Measurements from ENCODE around the gene SSBP2.

Gene SSBP2

GRCh38 chr5:81751009-81751835, at the start of gene SSBP2:
Gene SSBP2, minus strand, starts transcription at chr5:81751097. Its CDS starts 55 bp downstream, at chr5:81751042.
- DNase-seq: peak; percentile 75

DNA sequence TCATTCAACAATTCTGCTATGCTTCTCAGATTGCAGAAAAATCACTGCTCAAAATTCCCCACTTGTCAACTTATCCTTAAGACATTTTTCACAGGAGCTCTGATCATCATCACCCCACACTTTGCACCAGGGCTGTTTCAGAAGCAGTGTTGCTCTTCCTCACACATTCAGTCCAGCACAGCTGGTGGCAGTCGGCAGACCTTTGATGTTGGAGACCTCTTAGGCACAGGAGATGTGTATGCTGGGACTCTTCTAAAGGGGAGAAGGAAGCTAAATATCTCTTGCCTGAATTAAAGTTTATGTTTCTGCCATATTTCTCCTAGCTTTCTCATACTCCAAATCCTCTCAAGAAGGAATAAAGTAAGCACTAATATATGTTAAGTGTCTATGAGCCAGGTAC, 44.8 kb upstream of the SSBP2 start:
- DNase-seq: no peak

DNA sequence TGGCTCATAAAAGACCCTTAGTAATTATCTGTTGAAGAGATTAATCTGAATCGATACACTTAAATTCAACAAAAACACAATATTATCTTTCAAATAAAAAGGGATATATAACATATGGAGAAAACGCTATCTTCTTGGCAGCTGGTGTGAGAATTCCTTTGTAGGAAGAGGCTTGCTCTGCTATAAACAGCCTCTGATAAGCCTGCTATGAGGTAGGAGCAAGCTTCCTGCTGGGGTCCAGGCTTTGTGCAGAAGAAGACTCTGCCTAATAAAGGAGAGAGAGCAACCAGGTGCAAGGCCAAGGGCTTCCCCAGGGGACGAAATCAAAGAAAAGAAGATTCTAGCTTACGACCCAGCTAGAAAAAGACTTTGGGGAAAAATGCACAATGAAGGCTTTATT, 43.3 kb upstream of the SSBP2 start:
- DNase-seq: no peak

GRCh38 chr5:81790336-81790735, 39.4 kb upstream of the SSBP2 start:
- DNase-seq: no peak

GRCh38 chr5:81789033-81789432, 38.1 kb upstream of the SSBP2 start:
- no peak for DNase-seq

- DNase-seq: no peak
Observed at GRCh38 chr5:81788329-81788728, 37.4 kb upstream of the SSBP2 start.

- DNase-seq: no peak
Observed at GRCh38 chr5:81787474-81788242, 36.8 kb upstream of the SSBP2 start.

DNA sequence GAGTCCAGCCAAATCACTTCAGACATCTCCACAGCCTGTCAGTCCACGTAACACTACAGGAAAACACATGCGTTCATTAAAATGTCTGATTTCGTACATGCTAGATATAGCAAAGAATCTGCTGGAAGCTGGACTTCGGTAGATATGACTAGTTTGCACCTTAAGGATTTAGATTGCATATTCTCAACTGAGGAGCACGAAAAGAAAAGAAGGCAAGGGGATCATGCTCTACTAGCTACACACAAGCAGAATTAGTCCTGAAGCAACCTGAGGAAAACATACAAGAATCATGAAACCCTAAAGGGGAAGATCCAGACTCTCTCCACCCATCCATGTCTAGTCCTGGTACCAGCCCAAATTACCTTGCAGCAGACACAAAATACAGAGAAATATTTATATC, 36.1 kb upstream of the SSBP2 start:
- DNase-seq: no peak

DNA sequence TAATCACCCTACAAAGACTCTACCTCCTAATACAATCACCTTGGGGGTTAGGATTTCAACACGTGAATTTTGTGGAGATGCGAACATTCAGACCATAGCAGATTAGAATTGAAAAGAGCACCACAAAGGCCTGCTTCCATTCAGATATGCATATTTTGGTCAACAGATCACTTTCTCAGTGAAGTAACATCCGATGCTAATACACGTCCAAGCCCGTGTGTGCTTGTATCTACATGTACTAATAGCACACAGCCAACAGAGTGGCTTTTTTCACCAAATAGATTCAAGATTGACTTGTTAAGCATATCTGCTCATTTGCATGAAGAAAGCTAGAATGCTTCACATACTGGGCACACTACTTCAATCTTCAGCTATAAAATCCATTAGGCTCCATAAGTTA, 35.6 kb upstream of the SSBP2 start:
- DNase-seq: no peak

DNA sequence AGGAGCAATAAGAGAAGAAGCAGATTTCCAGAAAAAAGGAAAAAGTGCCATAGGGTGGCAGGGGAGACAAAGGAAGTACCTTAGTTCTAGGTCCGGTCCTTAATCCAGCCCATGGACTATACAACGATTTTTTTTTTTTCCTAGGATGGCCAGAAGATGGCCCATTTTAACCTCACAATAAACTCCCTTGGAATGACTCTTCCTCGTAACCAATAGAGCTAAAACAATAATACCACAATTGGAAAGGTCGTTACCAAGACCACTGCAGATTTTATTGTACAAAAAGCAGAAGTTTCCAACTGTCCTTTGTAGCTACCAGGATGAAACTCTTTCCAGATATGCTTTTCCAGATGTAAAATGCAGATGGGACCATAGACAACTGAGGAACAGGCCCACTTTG, 34.4 kb upstream of the SSBP2 start:
- DNase-seq: no peak

DNA sequence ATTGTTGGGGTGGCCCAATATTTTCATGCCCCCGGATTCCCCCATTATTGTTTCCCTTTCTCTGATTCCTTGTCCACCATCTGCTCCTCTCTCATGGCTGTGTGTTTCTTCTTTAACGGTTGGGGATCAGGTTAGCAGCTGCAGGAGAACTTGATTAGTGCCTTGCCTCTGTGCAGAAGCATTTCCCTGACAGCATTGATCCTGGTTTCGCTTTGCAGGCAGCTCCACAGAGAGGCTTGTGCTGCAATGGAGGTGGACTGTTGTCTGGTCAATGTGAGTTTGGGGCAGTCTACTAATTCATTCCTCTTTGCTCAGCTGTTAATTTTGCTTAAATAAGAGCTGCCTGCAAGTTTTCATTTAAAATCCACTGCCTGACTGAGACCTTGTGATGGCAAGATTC, 32.5 kb upstream of the SSBP2 start:
- DNase-seq: no peak

DNA sequence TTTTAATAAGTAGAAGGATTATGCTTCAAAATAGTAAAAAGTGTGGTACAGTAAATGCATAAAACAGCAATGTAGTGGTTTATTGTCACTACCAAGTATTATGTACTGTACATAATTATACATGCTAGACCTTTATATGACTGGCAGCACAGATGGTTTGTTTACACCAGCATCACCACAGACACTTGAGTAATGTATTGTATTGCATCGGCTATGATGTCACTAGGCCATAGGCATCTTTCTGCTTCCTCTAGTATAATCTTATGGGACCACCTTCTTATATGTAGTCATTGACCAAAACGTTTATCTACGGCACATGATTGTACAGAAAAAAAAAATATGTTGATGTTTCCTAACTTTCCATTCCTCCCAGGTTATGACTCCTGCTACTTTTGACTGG, 31.9 kb upstream of the SSBP2 start:
- no peak for DNase-seq

GRCh38 chr5:81779916-81780266, 29.0 kb upstream of the SSBP2 start:
- no peak for DNase-seq

GRCh38 chr5:81779125-81779915, 28.4 kb upstream of the SSBP2 start:
- DNase-seq: no peak

GRCh38 chr5:81778642-81779041, 27.7 kb upstream of the SSBP2 start:
- DNase-seq: no peak

DNA sequence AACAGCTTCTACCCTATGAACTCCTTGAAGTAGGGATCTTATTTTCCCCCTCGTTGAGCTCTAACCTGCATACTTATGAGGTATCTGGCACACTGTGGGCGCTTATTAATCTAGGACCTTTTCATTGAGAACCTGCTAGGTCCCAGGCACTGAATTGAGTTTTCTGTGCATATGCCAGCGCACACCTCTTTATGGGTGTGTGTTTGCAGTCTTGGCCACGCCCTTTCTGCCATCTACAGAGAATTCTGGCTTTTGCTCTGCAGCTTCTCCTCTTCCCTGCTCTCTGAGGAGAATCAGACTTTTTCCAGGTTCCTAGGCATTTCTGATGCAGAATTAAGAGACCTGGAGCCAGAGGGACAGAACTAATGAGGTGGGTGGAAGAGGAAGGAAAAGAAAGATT, 25.4 kb upstream of the SSBP2 start:
- no peak for DNase-seq

DNA sequence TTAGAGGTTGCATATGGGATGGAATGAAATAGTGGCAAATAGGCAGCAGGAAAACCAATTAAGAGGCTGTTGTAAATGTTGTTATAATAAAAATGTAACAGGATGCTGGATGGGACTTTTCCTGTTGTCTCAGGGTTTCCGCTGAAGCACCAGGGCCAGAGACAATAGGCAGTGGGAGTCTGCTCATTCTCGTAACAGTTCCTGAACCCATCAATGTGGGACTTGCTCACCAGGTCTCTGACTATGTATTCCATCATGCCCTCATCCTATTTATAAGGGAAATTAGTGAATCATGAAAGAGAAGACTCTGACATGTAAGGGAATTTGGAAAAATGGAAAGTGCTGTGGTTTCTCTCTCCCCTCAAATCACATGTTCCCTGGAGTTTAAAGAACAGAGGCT, 23.5 kb upstream of the SSBP2 start:
- no peak for DNase-seq

DNA sequence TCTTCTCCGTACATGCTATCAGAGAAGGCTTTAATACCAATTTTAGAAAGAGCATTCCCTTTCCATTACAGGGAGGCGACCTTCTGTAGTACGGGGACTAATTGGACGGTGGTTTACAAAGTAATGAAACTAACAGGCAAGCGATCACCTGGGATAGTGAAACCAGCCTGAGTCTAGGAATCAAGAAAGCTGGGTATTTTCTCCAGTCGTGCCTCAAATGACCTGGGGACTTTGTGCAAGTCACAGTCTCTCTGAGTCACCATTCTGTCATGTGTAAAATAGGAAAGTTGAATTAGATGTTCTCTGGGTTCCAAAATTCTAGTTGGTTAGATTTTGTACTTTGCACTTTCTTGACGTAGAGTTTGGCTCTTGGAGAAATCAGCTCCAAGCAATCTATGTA, 22.7 kb upstream of the SSBP2 start:
- no peak for DNase-seq

- DNase-seq: no peak
Observed at GRCh38 chr5:81773161-81773560, 22.3 kb upstream of the SSBP2 start.

DNA sequence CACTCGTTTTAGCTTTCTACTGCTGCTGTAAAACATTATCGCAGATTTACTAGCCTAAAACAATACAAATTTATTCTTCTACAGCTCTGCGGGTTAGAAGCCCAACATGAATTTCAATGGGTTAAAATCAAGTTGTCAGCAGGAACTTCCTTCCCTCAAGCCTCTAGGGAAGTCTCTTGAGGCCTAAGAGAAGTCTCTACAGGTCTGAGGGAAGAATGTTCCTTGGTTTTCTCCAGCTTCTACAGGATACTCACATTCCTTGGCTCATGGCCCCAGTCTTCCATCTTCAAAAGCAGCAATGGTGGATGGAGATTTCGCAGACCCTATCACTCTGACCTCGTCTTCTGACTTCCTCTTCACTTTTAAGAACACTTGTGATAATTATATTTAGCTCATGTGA, 21.6 kb upstream of the SSBP2 start:
- DNase-seq: no peak

GRCh38 chr5:81768935-81769452, 18.1 kb upstream of the SSBP2 start:
- no peak for DNase-seq

DNA sequence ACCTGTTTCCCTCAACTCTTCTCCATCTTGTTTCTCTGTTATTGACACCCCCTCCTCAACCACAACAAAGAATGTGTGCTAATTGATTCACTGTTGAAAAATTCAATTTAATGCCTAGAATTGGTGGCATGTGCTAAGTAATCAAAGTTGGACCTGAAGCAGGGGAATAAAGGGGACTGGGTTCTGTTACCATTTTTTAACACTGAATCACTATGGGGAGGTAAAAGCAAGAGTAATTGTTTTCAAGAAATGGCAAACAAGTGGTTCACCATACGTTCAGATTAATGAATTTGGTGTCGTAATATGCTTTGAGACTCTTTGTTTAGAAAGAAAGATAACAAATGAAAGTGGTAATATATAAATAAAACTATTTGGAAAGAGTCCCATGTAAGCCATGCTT, 17.0 kb upstream of the SSBP2 start:
- no peak for DNase-seq

- DNase-seq: no peak
Observed at GRCh38 chr5:81767097-81767496, 16.2 kb upstream of the SSBP2 start.

Data from cortex of kidney (tissue), 1 donor.